NCI-H774 (cell line): ENCODE data around the gene IRS2.

Experiments used
- DNase-seq: peaks from one replicate; lab custom pipeline; 2025; lab: John Stamatoyannopoulos, UW

Gene IRS2

DNA sequence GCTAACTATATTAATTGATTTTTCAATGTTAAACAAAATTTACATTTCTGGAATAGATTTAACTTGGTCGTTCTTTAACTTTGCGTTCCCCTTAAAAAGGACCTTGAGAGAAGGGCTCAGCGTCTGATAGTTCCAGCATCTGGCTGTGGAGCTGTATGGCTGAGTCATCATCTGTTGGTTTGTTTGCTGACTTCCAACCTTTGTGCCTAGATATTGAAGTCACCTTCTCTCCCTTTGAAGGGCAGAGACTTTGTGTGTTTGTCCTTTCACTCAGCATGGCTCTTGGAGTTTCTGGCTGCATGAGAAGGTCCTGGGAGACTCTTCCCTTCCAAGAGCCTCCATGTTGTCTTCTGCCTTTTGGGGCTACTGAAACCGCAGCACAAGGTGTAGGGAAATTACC is 16.6 kb upstream of the IRS2 start:
- no peak for DNase-seq

DNA sequence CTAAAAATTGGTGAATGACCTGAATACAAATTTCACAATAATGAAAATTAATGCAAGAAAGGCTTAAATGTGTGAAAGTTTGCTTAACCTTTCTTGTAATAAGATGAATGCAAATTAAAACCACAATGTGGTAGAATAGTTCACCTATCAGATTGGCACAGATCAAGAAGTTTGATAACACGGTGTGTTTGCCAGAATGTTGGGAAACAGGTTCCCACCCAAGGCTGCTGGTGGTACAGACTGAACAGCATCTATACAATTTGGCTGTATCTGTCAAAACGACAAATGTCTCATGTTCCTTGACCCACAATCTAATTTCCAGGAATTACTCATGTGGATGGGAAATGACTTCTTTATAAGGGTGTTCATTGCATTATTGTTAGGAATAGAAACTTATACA is 8.6 kb upstream of the IRS2 start:
- no peak for DNase-seq

DNA sequence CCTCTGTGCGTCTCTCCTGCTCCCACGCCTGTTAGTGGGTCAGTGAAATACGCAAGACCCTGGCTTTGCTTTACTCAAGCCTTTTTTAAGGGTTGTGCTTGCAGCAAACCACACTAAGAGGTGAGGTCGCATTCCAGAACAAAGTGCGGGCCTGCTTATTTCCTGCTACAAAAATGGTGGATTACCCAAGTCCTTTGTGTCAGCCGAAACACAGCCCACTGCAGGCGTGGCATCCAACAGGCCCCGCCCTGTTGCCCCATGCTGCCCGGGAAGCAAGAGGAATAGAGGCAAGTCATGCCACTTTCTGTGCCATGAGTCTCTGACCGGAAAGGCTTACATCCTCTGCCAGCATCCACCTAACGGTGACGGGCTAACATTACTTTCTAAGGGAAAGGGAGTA is 7.7 kb upstream of the IRS2 start:
- DNase-seq = no peak

DNA sequence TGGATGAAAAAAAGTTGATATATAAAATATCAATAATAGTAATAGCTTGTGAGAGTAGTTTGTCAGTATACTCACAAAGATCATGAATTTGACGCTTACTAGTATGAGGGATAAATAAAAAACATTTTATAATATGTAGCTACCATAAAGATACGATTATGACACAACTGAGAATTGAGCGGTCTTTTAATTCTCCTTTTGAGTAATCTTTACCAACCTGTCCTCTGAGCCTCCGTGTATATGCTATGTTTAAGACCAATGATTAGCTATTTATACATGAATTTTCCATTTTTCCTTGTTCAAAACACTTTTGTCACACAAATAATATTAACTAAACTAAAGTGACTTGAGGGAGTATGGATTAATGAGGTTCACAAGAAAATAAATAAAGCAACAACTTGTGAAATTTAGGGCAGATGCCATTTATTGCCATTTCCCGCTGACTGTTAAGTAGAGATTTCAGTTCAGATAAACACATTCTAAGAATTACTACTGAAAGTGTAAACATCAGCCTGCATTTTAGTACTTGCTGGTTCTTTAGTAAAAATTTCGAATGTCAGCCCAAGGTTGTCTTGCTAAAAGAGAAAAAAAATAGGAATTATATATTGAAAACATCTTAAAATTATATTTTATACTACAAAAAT is 6.2 kb upstream of the IRS2 start:
- no peak for DNase-seq

DNA sequence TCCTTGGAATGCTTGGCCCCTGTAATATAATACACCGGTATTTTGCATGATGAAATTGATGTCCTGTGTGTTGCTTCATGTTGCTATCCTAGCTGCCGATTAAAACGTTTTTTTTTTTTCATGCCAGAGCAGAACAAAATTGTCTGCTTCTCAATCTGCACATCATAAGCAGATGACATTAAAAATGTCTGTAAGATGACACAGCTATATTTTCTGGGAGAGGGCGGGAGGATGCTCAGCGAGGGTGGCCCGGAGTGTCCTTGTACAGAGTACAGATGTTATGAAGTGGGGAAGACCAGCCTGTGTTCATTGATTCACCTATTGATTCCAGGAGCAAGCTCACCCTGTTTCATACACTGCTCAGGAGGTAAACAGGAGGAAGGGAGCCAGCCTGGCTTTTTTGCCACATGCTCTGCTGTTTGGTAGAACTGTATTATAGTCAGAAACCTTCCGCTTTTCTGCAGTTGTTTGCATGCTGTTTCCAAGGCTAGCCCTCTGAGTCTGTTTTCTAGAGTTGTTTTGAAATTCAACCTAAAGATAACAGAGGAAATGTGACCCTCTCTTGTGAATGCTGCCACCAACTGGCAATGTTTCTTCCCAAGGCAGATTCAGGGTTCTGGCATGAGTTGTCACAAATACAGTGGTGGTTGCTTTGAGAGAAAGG is 4.7 kb upstream of the IRS2 start:
- peak; percentile 27 for DNase-seq

DNA sequence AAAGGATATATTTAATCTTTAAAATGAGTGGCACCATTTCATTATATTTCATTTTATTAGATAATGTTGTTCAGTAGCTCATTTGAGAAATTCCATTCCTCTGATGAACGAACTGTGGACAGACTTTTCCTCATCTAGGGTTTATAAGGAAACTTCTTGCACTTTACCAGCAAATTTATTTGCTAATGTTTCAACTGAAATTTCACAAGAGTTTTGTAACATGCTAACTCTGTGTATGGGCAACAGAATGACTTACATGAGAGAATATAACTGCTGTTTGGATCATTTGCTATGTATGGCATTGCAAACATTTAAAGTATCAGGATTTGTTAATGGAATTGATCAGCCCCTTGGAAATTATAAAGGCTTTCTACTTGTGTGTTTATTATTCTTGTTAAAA is 3.7 kb upstream of the IRS2 start:
- DNase-seq = no peak

DNA sequence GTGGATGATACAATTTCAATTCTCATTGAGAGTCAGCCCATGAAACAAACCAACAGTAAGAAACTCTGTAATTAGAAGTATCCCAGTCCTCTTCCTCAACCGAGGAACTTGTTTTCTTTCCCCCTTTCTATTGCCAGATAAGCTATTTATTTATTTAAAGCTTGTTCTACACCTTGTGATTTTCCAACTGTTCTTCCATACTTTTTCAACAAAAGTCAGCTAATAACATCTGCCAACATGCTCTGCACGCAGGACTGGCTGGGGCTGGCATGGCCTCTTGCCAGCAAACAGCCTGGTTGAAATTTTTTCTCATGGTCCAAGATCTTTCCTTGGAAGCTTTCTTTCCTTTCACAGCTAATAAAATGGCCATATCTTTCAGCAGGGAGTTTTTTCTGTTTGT is 2.9 kb upstream of the IRS2 start:
- DNase-seq = peak; percentile 47

DNA sequence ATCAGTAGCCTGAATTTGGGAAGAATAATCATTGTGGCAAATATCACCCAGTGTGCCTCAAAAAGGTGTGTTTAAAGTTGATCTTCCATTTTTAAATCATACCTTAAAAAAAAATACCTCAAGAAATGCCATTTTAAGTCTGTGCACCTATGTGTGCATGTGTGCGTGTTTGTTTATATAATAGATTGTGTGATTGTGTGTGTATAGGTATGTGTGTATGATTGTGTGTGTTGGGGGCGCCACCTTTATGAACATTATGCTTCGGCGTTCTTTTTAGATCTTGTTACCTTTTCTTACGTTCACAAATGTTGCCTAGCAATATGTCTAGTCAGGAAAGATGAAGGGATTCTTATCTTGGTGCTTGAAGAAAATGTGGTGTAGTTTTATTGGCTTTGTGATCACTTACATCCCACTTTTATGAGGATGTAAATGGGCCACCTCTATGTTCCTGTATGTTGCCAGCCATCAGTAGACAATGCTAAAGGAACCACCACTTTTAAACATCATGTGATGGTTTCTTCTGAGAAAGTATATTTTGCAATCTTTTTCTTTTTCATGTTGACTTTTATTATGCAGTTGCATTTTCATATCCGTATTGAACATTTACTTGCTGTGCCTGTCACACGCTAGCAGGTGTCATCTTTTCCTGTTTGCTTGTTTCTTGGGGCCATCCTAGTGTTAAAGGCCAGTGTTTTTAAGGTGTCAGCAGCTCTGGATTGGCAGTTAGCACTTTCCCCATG is 2.2 kb upstream of the IRS2 start:
- no peak for DNase-seq

DNA sequence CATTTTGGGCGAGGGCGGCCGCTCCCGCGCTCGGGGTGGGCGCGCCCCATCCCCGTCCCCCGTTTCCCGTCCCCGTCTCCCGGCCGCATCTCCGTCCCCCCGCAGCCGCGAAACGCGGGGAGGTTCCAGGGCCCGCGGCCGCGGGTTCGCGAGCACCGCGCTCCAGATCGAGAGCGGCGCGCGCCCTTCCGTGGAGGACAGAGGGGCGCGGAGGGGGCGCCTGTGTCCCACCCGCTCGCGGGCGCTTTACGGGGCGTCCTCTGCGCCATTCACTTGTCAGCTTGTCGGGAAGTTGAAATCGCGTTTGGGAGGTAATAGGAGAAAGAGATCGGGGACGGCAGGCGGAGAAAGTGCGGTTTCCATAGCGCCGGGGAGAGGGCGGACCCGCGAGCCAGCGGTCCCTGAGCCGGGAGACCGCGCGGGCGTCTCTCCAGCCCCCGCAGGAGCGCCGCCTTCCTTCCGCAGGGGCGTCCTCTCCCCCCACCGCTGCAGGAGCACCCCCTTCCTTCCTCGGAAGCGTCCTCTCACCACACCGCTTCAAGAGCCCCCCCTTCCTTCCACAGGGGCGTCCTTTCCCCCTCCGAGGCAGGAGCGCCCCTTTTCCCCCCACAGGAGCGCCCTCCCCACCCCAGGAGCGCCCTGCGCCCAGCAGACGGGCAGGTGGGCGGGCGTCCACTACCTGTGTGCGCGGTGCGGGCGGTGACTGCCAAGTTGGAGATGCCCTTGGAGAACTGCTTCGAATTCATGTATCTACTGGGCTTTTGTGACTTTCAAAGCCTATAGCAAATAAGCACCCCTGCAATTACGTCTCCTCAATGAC is 962 bp upstream of the IRS2 start:
- DNase-seq = peak; percentile 87

DNA sequence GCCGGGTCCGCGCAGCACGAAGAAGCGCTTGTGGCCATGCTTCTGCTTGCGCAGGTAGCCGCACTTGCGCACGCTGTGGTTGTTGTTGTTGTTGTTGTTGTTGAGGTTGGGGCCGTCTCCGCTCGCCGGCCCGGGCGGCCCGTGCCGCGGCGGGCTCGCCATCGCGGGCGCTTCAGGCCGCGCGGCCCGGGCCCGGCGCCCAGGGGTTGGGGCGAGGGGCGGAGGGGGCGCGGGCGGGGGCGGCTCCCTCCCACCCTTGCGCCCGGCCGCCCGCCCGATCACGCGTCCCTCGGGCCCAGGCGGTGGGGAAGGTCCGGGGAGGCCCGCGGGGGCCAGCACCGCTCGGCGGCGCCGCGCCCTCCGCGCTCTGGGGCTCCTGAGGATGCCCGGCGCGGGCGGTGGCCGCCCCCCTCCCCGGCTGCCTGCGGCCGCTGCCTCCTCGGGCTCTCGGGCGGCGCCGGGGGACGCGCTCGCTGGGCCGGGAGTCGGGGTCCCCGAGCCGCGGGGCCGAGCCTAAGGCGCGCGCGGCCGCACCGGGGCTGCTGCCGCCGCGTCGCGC is 412 bp downstream of the IRS2 start:
- DNase-seq = no peak

DNA sequence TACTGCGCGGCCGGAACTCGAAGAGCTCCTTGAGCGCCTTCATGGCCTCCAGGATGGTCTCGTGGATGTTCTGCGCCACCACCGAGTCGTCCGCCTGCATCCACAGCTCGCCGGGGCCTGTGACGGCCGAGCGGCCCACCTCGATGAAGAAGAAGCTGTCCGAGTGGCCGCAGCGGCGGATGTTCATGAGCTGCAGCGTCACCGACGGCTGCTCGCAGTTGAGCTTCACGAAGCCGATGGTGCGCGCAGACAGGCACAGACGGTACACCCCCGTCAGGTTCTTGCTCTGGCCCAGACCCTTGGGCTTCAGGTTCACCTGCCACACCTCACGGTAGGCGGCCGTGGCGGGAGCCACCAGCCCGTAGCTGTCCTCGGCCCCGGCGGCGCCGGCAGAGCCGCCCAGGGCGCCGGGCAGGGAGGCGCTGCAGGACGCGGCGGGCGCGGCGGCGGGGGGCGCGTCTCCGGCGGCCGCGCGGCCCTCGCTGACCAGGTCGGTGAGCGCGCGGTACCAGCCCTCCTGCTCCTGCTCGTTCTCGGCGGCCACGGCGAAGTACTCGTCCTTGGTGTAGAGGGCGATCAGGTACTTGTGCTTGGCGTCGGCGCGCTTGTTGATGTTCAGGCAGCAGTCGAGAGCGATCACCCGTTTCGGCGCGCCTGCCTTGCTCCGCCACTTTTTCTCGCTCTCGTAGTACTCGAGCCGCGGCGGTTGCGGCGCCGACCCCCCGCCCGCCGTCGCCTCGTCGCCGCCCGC is 1.1 kb downstream of the IRS2 start:
- DNase-seq = peak; percentile 77

DNA sequence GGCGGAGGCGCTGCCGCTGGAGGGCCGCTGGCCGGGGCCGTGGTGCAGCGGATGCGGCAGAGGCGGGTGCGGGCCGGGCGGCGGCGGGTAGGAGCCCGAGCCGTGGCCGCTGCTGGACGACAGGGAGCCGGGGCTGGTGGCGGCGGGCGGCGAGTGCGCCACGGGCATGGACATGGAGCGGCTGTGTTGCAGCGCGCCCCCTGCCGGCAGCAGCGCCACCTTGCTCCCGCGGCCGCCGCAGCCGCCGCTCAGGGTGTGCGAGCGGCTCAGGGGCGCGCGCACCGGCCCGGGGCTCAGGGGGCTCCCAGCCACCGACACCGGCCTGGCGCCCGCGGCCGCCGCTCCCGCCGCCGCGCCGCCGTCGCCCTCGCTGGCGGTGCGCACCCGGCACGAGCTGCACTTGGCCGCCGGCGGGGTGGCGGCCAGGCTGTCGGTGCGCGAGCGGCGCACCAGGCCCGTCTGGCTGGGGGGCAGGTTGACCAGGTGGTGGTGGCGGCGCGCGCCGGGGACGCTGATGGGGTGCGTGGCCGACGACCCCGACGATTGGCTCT is 1.7 kb downstream of the IRS2 start:
- DNase-seq = peak; percentile 93

DNA sequence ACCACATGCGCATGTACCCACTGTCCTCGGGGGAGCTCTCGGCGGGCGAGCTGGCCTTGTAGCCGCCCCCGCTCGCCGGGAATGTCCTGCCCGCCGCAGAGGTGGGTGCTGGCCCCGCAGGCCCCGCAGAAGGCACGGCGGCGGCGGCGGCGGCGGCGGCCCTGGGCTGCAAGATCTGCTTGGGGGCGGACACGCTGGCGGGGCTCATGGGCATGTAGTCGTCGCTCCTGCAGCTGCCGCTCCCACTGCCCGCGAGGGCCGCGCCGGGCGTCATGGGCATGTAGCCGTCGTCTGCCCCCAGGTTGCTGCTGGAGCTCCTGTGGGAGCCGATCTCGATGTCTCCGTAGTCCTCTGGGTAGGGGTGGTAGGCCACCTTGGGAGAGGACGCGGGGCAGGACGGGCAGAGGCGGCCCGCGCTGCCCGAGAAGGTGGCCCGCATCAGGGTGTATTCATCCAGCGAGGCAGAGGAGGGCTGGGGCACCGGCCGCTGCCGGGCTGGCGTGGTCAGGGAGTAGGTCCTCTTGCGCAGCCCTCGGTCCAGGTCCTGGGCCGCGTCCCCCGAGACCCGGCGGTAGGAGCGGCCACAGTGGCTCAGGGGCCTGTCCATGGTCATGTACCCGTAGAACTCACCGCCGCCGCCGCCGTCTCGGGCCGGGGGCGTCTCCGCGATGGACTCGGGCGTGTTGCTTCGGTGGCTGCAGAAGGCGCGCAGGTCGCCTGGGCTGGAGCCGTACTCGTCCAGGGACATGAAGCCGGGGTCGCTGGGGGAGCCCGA is 2.4 kb downstream of the IRS2 start:
- no peak for DNase-seq

DNA sequence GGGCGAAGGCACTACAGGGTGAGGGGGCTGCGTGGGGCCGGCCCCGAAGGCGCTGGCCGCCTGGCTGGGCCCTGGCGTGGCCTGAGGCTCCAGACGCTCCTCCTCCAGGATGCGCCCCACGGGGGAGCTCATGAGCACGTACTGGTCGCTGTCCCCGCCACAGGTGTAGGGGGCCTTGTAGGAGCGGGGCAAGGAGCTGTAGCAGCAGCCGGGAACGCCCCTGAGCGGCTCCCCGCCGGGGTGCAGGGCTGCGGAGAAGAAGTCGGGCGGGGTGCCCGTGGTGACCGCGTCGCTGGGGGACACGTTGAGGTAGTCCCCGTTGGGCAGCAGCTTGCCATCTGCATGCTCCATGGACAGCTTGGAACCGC is 3.0 kb downstream of the IRS2 start:
- DNase-seq = no peak

DNA sequence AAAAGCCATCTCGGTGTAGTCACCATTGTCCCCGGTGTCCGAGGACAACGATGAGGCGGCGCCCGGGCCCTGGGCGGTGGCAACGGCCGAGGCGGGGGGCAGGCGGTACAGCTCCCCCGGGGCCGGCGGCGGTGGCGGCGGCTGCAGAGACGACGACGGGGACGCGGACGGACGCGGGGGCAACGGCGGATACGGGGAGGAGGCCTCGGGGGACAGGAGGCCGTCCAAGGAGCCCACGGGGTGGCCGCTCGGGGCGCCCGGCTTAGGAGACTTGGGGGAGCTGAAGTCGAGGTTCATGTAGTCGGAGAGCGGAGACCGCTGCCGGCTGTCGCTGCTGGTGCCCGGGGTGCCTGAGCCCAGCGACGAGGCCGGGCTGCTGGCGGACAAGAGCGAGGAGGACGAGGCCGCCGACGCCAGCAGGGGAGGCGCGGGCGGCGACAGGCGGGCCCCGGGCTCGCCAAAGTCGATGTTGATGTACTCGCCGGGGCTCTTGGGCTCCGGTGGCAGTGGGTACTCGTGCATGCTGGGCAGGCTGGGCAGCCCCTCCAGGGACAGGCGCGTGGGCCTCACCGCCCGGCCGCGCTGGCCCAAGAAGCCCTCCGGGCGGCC is 3.5 kb downstream of the IRS2 start:
- DNase-seq = no peak

DNA sequence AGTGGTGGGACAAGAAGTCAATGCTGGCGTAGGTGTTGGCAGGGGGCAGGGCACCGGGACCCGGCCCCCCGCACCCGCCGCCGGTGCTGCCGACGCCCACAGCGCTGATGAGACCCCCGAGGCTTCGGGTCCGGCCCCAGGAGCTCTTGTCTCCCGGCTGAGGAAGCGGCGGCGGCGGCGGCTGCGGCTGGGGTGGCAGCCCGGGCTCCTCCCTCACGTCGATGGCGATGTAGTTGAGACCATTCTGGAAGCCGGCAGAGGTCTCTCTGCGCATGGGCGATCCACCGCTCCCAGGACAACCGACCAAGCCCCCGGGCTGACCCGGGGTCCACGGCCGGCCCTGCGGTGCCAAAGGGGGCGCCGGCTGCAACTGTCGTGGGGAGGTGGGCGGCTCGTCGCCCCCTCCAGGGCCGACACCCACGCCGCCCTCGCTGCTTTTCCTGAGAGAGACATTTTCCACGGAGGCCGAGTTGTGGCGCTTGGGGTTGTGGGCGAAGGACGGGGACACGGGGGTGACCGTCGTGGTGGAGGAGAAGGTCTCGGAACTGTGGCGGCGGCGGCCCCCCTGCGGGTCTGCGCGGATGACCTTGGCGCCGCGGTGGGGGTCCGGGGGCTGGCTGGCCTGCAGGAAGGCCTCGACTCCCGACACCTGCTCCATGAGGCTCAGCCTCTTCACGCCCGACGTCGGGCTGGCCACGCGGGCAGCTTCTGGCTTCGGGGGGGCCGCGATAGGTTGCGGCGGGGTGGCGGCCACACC is 4.1 kb downstream of the IRS2 start:
- DNase-seq = no peak

DNA sequence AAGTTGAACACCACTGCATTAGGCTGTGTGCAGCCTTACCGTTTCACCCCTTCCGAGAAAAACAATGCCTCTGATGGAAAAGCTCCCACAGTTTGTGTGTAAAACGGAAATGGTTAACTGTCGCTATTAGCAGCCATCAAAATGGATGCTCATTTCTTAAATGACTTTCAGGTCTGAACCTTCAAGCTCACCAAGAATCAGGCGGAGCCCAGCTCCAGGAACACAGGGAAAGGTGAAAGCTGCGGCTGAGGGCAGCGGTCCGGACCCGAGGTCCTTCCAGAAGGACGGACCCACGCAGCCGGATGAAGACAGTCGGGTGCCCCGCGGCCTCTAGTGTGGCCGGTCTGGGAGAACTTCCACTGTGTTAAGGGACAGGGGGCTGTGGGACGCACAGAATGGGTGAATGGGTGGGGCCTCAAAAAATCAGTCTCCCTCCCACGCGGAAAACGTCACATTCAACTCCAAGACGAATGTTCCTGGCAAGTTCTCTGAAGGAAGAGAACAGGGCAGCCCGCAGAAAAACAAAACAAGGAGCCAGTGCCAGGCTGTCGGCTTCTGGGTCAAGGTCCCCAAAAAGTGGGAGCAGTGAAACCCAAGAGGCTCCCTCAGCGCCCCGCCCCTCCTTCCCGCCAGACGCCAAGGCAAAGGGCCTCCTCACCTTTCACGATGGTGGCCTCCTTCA is 4.9 kb downstream of the IRS2 start:
- no peak for DNase-seq

DNA sequence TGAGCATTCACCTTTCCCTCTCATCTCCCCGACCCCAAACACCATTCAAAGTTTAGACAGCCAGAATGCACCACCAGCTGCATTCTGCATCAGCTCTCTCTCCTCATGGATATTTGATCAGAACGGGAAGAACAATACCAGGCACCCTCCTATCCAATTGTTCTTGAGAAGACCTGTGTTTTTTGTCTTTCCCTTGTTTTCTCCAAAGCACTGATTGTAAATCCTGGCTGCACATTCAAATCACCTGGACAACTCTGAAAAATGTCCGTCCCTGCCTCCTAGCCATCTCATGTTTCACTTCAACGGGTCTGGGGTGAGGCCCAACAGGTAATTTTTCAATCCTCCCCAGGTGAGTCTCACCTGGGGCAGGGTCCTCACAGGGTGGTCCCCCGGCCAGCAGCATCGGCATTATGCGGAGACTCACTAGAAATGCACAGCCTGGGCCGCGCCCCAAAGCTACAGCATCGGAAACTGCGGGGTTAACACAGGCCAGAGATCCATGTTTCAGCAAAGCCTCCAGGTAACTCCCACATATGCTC is 5.5 kb downstream of the IRS2 start:
- DNase-seq = no peak
